HG03066 (cell line): ENCODE results near the gene OR2AT4.
"Not testable (repeated sequence)": the region's sequence is repeated elsewhere in the genome, so short reads cannot be mapped to it uniquely, and the experiment has no call there.

Experiments used
- ATAC-seq: cut with Tn5 transposase; IDR thresholded peaks from one replicate; pipeline ENCODE4 v1.9.1; 2021; ENCODE audit warnings: low read depth; ENCODE audit not compliant: unreplicated experiment

The OR2AT4 gene

DNA sequence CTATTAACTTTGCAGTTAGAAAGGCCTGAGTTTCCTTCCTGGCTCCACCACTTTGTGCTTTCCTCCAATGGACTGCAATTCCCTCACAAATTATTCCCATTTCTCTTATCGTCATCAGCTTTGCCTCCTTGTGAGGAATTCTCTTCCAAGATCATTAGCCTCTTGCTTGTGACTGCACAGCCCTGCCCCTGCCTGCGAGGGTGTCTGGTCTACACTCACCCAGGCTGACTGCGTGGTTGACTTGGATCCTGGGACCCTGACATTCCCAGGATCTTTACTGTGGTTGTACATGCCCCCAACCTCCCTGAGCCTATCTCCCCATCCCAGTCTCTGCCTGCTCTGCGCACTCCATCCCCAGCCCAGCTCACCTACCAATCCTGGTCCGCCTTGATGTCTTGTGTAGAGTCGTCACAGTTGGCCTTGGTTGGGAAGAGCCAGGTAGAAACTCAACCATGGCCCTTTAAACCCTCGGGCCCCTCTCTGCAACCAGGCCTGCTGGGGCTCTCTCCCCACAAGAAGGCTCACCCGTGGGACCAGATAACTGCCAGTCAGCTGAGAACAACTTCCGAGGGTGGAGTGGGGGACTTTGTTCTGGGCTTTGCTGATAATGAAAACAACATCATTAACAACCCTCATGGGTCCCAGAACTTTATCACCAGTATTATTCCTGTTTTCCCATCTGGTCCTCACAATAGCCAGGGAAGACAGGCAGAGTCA, at the start of gene OR2AT4:
OR2AT4 (minus strand) TSS at position 421 of the 717 bp plus-strand sequence.
- no peak for ATAC-seq

DNA sequence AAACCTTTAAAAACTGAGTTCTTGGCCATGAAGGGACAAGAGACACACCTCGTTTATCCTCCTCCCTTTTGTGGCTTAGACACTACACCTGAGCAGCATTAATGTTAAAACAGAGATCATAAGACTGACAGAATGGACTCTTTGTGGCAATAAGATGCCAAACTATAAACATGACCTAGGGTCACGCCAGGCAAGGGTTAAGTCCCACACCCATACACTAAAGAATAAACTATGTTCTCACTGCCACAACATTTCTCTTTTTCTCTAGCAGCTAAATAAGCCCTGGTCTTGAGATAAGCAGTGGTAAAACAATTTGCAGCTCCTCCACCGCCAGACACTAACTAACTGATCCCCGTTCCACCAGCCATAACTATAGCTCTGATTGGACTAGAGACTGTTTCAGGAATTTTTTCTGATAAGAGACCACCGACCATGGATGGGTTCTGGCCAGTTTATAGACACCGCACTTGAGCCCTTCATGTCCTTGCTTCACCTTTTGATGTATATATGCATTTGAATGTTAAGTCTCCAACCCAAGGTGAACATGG, 49.4 kb upstream of the OR2AT4 start:
- no peak for ATAC-seq

DNA sequence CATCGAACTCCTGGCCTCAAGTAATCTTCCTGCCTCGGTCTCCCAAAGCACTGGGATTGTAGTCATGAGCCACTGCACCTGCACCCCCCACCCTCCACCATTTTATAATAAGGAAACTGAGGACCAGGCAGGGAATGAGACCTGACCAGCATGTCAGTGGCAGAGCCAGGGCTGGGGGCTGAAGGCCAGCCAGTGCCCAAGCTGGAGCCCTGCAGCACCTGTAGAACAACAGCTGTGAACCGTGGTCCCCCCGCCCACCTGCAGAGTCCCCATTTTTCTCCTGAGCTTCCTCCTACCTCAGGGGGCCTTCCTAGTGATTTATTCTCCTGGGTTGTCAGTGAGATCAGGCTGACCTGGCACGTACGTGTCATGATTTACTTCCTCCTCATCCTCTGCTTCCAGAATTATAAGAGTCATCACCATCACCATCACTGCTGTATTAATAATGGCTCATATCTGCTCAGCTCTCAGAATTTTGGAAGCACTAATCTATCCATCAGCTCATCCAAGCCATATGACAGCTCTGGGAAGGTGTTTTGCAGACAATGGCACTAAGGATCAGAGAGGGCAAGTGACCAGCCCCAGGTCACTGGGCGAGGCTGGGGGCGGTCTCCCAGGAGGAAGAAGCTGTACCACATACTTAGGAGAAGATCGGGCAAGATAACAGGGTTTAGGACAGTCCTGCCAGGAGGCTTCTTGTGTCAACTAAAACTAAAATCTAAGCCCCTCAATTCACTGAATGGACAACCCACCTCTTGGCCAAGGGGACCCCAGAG, 48.7 kb upstream of the OR2AT4 start:
- ATAC-seq = no peak

DNA sequence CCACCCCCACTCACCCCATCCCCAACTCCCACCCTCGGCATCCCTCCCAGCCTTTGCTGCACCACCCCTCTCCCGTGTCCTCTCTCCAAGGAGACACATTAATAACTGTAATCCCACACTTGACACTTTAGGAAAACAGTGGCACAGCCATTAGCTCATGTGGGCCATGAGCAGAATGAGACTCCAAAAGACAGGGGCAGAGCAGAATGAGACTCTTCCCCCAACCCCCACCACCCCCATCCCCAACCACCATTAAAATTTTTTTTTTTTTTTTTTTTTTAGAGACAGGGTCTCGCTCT, 48.0 kb upstream of the OR2AT4 start:
- no peak for ATAC-seq

DNA sequence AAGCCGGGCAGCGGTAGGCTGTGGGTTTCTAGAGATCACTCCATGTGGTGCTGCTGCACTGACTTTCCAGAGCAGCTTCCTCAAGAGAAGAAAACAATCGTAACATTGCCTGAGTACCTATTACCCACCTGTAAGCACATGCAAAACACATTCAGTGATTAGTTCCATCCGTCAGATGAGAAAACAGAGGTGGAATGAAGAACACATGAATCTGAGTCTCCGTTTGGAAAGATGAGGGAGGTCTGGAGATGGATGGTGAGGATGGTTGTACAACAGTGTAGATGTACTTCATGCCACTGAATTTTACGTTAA, 46.7 kb upstream of the OR2AT4 start:
- ATAC-seq = no peak

DNA sequence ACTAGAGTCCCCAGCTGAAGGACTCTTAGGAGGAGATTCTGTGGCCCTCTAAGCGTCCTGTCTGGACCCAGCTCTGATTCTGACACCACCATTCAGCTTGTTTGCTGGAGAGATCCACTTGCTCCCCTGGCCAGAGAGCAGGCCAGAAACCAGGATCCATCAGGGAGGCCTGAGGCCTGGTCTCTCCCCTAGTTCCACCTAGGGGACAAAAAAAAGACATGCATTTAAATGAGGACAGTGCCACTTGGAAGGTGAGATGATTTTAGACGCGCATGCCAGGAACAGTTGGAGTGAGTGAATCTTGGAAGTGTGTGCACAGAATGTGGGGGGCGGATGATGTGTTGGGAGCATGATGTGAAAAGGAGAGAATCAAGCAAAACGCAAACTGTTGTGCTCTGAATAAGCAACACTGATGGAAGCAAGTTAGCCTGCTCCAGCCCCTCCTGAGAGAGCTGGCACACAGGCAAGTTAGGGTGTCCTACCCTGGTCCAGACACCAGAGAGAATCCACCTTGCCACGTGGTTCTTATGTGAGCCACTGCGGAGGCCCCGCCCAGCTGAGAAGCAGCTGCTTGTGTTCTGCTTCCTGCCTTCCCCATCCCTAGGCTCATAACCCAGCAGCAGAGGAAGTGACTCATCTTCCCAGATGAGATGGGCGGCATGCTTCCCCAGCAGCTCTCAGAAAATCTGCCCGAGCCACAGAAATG, 46.2 kb upstream of the OR2AT4 start:
- peak; percentile 65 for ATAC-seq

DNA sequence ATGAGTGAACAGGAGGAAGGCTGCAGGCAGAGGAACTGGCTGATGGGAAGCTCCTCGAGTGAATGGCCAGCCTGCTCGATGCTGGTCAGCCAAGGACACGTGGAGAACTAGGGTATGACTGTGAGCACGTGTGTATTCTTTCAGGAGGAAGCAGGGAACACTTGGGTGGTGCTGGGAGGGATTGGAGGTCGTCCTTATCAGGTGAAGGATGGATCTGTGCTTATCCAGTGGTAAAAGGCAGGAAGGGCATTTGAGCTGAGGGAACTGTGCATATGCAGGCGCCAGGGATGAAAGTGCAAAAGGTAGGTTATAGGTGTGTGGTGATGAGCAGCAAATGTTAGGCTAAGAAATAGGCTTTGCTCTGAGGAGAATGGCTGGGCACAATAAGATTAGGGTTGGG, 44.5 kb upstream of the OR2AT4 start:
- no peak for ATAC-seq

DNA sequence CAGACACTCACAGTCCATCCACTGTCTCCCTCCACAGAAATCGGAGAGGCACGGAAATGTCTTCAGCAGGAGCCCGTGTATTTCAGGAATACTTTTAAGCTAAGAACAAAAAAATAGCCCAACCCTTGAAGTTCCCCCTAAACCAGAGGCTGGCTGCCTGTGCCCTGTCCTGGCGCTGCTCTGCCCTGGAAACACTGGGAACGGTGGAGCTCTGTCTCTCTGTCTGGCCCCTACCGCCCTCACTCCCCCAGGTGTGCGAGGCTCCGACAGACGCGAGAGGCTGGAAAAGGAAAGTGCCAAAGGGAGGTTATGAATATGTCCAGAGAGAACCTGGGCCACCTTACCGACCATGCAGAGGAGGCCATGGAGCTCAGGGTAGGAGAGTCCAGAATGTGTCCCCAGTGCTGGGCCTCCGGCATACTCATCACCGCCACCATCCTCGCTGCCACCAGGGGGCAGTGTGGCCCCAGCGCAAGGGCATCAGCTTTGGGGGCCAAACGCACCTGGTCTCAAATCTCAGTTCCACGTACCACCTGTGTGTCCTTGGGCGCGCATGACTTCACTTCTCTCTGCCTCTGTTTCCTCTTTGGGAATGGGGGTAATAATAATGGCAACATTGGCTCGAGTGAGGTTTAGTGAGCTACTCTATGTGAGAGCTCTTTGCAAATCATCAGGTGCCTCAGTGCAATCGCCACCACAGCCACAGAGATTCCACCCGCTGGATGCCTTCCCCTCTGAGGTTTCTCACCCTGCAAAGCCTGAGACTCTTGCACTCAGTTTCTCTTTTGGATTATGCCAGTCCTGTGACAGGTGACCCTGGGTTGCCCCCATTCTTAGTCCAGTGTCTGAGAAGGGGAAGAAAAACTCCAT, 43.8 kb upstream of the OR2AT4 start:
- no peak for ATAC-seq

DNA sequence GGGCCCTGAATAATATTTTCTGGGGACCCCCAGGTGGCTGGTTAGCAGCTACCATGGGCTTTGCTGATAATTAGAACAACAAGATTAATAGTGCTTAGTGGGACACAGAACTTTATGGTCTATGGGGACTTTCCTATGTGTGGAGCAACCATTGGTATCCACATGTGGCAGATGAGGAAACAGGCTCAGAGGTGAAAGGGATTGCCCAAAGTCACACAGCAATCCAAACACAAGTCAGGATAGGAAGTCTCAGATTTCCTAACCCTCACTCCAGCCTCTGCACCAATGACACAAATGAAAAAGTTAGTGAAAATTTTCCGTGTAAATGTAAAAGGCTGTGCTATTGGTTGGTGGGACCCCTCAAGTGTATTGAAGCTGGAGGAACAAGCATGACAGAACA, 39.0 kb upstream of the OR2AT4 start:
- ATAC-seq = no peak

DNA sequence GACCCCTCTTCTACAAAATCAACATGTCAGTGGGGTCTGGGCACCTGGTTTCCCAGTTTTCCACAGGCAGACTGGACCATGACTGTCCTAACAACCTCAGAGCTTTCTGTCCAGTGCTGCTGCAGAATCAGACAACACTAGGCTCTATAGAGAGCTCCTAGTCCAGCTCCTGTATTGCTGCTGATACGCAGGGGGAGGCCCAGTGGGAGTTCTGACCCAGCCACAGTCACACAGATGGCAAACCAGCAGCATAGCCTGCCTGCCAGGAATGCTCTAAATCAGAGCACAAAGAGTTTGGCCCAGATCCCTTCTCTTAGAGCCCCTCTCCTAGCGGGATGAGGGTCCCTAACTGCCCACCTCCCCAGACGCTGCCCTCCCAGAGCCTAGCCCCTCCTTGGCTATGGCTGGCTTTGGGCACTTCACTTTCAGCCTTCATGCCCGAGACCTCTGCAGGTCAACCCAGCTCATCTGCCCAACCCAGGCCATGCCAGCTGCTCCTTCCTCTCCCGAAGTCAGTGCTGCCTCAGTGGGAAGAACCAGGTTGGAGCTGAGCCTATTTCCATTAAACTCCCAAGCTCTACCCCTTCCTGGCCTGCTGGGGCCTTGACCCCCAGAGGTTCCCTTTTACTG, 38.5 kb upstream of the OR2AT4 start:
- ATAC-seq = no peak

DNA sequence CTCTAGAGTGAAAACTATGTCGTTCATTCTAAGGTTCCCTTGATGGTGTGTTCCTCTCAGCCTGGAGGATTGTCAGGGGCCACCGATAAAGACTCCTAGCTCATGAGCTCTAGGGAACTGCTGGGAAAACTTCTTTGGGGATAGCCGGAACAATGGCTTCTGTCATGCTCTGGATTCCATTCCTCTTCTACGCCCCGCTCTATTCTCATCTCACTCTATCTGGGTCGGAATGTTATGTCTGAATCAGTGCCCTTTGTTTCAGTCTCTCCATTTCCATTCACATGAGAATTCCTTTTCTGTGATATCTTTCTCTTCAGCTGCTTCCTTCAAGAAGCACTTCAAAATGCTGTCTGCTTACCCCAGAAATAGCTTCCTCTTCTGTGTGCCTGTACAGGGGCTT, 37.3 kb upstream of the OR2AT4 start:
- no peak for ATAC-seq

DNA sequence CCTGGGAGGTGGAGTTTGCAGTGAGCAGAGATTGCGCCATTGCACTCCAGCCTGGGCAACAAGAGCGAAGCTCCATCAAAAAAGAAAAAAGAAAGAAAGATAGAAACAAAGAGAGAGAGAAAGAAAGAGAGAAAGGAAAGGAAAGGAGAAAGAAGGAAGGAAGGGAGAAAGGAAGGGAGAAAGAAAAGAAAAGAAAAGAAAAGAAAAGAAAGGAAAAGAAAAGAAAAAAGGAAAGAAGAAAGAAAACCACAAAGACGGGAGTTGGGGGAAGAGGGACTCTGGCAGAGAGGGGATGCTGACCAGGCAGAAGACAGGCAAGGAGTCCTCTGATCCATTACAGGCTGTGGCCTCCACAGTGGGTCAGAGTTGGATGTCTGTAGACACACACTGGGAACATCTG, 35.4 kb upstream of the OR2AT4 start:
- no peak for ATAC-seq

DNA sequence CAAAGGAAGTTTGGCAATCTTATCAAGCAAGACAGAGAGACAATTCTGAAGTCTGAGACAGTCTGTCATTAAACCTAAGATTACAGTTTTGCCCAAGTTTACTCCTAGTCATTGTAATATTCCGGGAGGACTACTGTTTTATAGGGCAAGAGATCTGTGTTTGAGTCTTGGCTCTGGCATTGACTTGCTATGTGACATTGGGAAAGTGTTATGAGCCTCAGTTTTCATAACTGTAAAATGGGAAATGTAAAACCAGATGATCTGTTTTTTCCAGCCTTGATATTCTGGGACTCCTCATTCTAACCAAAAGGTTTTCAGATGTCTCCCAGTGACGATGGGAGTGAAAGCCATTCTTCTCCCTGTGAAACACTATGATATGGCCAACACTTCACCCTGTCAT, 29.9 kb upstream of the OR2AT4 start:
- ATAC-seq = no peak

DNA sequence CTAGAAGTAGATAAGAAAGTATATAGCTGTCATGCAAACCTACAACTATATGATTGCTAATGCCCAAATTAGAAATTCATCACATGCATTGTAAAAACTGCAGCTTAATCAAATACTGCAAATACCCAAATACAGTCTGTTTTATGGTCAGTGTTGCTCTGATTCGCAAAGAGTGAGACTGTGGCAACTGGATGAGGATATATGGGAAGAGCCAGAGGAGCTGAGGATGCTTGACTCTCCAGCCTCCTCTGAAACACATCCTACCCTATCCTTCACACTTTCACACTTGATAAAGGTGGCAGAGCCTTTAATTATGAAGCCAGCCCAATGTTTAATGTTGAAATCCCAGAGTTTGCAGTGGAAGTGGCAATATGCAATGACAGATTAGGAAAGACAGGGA, 21.9 kb upstream of the OR2AT4 start:
- no peak for ATAC-seq

DNA sequence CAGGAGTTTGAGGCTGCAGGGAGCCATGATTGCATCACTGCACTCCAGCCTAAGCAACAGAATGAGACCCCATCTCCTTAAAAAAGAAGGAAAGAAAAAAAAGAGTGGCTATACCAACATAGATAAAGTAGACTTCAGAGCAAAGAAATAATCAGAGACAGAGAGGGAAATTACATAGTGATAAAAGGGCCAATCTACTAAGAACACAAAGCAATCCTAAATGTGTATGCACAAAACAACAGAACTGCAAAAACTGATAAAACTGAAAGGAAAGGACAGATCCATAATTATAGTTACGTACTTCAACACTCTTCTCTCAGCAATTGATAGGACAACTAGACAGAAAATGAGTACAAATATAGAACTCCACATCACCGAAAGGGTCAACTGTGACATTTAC, 17.8 kb upstream of the OR2AT4 start:
- no peak for ATAC-seq

DNA sequence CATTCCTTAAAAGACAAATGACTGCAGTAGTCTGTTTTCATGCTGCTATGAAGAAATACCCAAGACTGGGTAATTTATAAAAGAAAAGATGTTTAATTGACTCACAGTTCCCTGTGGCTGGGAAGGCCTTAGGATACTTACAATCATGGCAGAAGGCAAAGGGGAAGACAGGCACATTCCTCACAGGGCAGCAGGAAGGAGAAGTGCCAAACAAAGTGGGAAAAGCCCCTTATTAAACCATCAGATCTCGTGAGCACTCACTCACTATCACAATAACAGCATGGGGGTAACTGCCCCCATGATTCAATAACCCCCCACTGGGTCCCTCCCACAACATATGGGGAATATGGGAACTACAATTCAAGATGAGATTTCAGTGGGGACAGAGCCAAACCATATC, 16.4 kb upstream of the OR2AT4 start:
- ATAC-seq = no peak

DNA sequence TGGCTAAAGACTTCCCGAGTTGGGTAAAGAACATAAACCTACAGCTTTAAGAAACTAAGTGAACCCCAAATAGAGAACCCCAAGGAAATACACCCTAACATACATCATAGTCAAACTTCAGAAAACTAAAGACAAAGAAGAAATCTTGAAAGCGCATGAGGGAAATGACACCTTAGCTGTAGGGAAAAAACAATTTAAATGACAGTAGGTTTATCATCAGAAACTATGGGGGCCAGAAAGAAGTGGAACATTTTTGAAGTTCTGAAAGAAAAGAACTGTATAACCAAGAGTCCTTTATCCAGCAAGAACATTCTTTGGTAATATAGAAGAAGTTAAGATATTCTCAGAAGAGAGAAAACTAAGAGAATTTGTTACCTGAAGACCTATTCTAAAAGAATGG, 15.5 kb upstream of the OR2AT4 start:
- no peak for ATAC-seq

DNA sequence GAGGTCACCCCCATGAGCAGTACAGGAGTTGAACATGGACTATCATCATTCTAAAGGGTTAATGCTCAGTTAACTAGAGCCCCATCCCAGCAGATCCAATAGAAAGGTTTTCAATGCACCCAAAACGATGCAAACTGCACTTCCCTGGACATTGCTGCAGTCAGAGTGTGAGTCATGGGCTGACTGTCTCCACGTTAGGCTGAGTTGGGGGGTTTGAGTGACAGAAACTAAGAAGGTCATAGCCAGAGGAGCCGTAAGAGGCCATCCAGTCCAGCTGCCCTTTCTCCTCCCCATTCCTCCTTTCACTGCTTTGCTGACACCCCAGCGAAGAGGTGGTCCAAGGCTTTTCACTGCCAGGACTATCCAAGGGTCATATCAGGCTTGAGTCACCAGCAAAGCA, 10.5 kb upstream of the OR2AT4 start:
- no peak for ATAC-seq

DNA sequence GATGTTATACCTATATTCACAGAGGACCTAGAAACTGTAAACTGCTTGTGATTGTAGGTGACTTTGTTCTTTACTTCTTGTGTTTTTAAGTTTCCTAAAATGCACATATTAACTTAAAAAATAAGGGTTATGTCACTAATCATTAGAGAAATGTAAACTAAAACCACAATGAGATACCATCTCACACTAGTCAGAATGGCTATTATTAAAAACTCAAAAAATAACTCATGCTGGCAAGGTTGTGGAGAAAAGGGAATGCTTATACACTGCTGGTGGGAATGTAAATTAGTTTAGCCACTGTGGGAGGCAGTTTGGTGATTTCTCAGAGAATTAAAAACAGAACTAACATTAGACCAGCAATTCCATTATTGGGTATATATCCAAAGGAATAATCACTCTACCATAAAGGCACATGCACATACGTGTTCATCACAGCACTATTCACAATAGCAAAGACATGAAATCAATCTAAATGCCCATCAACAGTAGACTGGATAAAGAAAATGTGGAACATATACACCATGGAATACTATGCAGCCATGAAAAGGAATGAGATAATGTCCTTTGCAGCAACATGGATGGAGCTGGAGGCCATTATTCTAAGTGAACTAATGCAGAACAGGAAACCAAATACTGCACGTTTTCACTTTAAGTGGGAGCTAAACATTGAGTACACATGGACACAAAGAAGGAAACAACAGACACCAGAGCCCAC, 9.4 kb upstream of the OR2AT4 start:
- not testable (repeated sequence) for ATAC-seq

DNA sequence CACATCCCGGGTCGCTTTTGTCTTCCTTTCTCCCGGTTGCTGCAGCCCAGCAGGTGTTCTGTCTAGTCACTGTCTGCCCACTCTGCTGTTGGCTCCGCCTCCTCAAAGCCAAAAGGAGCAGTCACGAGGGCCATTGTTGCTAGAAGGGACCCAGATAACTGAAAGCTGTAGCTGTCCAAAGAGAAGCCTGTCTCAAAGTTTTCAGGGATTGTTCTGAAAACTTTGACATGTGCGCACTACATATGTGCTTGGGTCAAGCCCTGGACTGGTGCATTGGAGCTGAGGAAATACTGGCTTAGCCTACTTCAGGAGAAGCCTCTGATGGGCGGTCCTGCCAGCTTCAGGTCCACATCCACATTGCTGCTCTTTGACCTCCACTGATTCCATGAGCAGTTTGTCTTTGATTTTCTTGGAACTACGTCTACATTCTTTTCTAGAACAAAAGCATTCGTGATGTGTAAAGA, 8.8 kb upstream of the OR2AT4 start:
- ATAC-seq = no peak
